Ovary (tissue), 9 donors: Measurements from ENCODE around the gene ULK2. TPM values are rescaled to one million over a fixed set of nuclear protein-coding genes. Genes with fewer than 3 reads are reported as not detected.
A peak's percentile ranks its signal among the peaks of the same experiment; 100 is the strongest.

Experiments
- DNase-seq, 5 donors: peaks; one replicate each; pipeline ENCODE4 v3.0.0-alpha.2; 2019 to 2020
- H3K27ac ChIP-seq, 2 donors: fragments of 200-600 bp; one replicate each; pipeline versions ENCODE4 v1.5.1 to v1.8.0; 2019 to 2022
- H3K27me3 ChIP-seq: fragments of 200-600 bp; one replicate; pipeline ENCODE4 v1.8.0; 2022
- H3K36me3 ChIP-seq: fragments of 200-600 bp; sonication (generic); one replicate; pipeline ENCODE4 v1.5.1; 2019
- H3K4me1 ChIP-seq: one replicate; pipeline ENCODE4 v1.8.1; 2013; ENCODE audit warnings: mild to moderate bottlenecking, moderate library complexity; ENCODE audit not compliant: insufficient read depth
- H3K4me3 ChIP-seq: fragments of 200-600 bp; sonication (generic); one replicate; pipeline ENCODE4 v1.5.1; 2017
- H3K9me3 ChIP-seq, 2 donors: fragments of 200-600 bp in 1 of 2; sonication (generic) in 1 of 2; one replicate each; pipeline versions ENCODE4 v1.5.1 to v1.8.1; 2013 to 2019; ENCODE audit warnings: mild to moderate bottlenecking in 1 of 2, moderate library complexity in 1 of 2
- EP300 ChIP-seq: sonication (generic); formaldehyde crosslinking; IDR thresholded peaks from one replicate; pipeline ENCODE4 v1.6.1; 2017; ENCODE audit warnings: antibody characterized with exemption
- POLR2A ChIP-seq: fragments of 450-650 bp; IDR thresholded peaks from one replicate; pipeline ENCODE4 v1.6.1; 2017; ENCODE audit warnings: antibody characterized with exemption, mild to moderate bottlenecking, moderate library complexity
- WGBS, 3 donors: extraction: QIAGEN DNeasy Blood & Tissue Kit in 1 of 3; methylation state at CpG; one replicate each; pipeline versions ENCODE4 v1.1.5 to v1.1.7; 2013 to 2017; 5-methylcytosine and 5-hydroxymethylcytosine counted together
- intact Hi-C, 4 donors: fragments of 100-400 bp; cut with DNase I; formaldehyde crosslinking; loops; one replicate each; pipeline versions ENCODE4 v1.11.0 to v1.15.1; 2022 to 2023
- polyA plus RNA-seq, 2 donors: library from polyadenylated mRNA; stranded (reverse); fragments of 200-250 nt in 1 of 2; fragments of 350-450 nt in 1 of 2; fragmentation: Illumina TruSeq in 1 of 2; extraction: RNeasy Lipid Tissue Mini Kit (QIAGEN cat#74804) in 1 of 2; gene quantifications; one replicate each; pipeline ENCODE4 v1.2.3, GENCODE V29; 2013 to 2014
- total RNA-seq, 7 donors: library from RNA; depleted of rRNA in 2 of 7; stranded (reverse); fragments of >200 nt in 2 of 7; fragmentation: NEBNext Ultra II Directional in 3 of 7; extraction: Animal tissue kit (Norgen Biotek cat#: 25700) in 3 of 7; gene quantifications; one replicate each; pipeline versions ENCODE4 v1.1.0 to v1.2.4, GENCODE V29; 2016 to 2023
- TF ChIP-seq, protein P1 (sequence below), 3 donors: fragments of 450-650 bp in 2 of 3; fragments of 200-600 bp in 1 of 3; IDR thresholded peaks; one replicate each; pipeline versions ENCODE4 v1.5.1 to v1.8.0; 2016 to 2022; ENCODE audit warnings: antibody characterized with exemption in 3 of 3, mild to moderate bottlenecking in 1 of 3
- donor health status: DM: no; HTN: no; CAD: no; lungs with moderate emphysema.
- donor health status: DM: no; HTN: no; CAD: no.
- donor health status: Bipolar disorder and iron deficiency.
- donor health status: DM: yes; HTN: yes; CAD: no.
- donor health status: DM: no; HTN: no; CAD: no.
- donor health status: DM: yes; HTN: yes; CAD: no.

Gene ULK2
- total and polyA plus RNA-seq, 9 donors: 13.8 to 24.5 (median 20.8) TPM

DNA sequence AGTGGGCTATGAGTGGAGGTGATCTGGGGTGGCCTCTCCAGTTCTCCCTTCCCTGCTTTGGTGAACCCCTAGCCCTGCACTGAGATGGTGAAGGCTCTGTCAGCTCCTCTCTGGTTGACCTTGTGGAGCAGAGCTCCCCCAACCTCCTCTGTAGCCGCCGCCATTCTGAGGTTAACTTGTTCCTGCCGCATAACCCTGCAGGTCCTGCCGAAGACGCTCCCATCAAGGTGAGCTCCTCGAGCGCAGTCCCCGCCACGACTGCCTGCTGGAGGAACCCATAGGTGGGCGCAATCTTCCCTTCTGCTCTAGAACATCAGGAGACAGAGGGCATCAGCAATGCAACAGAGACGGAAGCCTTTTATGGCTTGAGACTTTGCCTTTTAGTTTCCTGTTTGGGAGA is 136.1 kb downstream of the ULK2 start:
- Histone ChIP-seq H3K27me3 (no peaks in the 10 kb centered on the region), H3K4me1 (peaks cover 23% of the 10 kb centered on the region), H3K27ac (no peak overlapping the region), H3K9me3 (no peaks in the 10 kb centered on the region), H3K4me3 (no peak overlapping the region), H3K36me3 (no peaks in the 10 kb centered on the region)
- peak in 1 of 5 donors; percentile 12 for DNase-seq
- intact Hi-C loops: no loop called here
- no peak for TF ChIP-seq EP300
- TF ChIP-seq POLR2A: no peak
- TF ChIP-seq, protein P1, sequence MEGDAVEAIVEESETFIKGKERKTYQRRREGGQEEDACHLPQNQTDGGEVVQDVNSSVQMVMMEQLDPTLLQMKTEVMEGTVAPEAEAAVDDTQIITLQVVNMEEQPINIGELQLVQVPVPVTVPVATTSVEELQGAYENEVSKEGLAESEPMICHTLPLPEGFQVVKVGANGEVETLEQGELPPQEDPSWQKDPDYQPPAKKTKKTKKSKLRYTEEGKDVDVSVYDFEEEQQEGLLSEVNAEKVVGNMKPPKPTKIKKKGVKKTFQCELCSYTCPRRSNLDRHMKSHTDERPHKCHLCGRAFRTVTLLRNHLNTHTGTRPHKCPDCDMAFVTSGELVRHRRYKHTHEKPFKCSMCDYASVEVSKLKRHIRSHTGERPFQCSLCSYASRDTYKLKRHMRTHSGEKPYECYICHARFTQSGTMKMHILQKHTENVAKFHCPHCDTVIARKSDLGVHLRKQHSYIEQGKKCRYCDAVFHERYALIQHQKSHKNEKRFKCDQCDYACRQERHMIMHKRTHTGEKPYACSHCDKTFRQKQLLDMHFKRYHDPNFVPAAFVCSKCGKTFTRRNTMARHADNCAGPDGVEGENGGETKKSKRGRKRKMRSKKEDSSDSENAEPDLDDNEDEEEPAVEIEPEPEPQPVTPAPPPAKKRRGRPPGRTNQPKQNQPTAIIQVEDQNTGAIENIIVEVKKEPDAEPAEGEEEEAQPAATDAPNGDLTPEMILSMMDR (IDR thresholded peaks at IDR 0.05): no peak
- 89 to 95% (median 93%) methylated on average over 11 of the region's 11 CpGs for WGBS, 3 donors

DNA sequence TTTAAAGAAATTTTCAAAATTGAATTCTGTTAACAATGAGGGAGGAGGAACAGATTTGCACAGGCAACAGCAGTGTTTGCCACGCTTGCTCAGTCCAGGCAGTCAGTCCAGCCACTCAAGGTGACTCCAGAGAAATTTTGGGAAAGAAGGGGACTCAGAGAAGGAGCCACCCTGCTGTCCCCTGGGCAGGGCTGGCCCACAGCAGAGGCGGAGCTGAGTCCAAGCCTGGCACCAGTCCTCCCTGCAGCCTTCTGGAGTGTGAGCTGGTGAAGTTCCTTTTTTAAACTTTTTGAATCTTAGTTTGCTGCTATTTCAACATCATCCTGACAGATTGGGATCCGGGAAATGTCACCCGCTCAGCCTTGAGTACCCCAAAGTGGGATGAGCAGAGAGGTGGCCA is 136.9 kb downstream of the ULK2 start:
- Histone ChIP-seq H3K36me3 (no peaks in the 10 kb centered on the region), H3K4me3 (no peak overlapping the region), H3K27ac (no peak overlapping the region), H3K9me3 (no peaks in the 10 kb centered on the region), H3K27me3 (no peaks in the 10 kb centered on the region), H3K4me1 (peaks cover 17% of the 10 kb centered on the region)
- no peak for DNase-seq
- WGBS, 3 donors: 83 to 89% (median 84%) methylated on average over 4 of the region's 4 CpGs
- TF ChIP-seq, protein P1 (IDR thresholded peaks at IDR 0.05): no peak
- TF ChIP-seq POLR2A (no peak), EP300 (no peak)
- intact Hi-C loops: no loop called here

- H3K4me3 ChIP-seq: no peak overlapping the region
- H3K27ac ChIP-seq: no peak overlapping the region
These were observed 137.8 kb downstream of the ULK2 start for GRCh38 chr17:19729900-19730299.

GRCh38 chr17:19728084-19728495 is 139.6 kb downstream of the ULK2 start:
- WGBS, 3 donors: 3 to 5% (median 4%) methylated on average over 7 of the region's 7 CpGs
- H3K4me1 ChIP-seq: peaks cover 22% of the 10 kb centered on the region
- peak; percentile 81 to 94 (median 88) for DNase-seq
- H3K4me3 ChIP-seq: no peak overlapping the region
- TF ChIP-seq POLR2A (no peak), EP300 (peak; percentile 31)
- TF ChIP-seq, protein P1 (IDR thresholded peaks at IDR 0.05): no peak
- intact Hi-C loops: loop anchor here in 1 of 4 donors (10.0 kb wide), 1 partner anchor 63 kb away; no protein-coding TSS in a partner anchor
- H3K27ac ChIP-seq: peak overlapping the region; percentile 78 to 93
- no peaks in the 10 kb centered on the region for H3K9me3 ChIP-seq
- H3K27me3 ChIP-seq: no peaks in the 10 kb centered on the region
- H3K36me3 ChIP-seq: no peaks in the 10 kb centered on the region

More at GRCh38 chr17:19729900-19730299, 137.8 kb downstream of the ULK2 start:
- intact Hi-C loops: loop anchor here in 1 of 4 donors (10.0 kb wide), 1 partner anchor 65 kb away; no protein-coding TSS in a partner anchor
- no peak for DNase-seq
- H3K9me3 ChIP-seq: no peaks in the 10 kb centered on the region
- WGBS, 3 donors: 77 to 98% (median 98%) methylated on average over 6 of the region's 6 CpGs
- TF ChIP-seq POLR2A (no peak), EP300 (no peak)
- TF ChIP-seq, protein P1 (IDR thresholded peaks at IDR 0.05): no peak
- H3K36me3 ChIP-seq: no peaks in the 10 kb centered on the region
- H3K4me1 ChIP-seq: peaks cover 16% of the 10 kb centered on the region
- H3K27me3 ChIP-seq: no peaks in the 10 kb centered on the region
